SK-N-SH (cell line): ENCODE data around the gene EVL.

Source experiments
- CTCF ChIP-seq: fragments of 200-600 bp; sonication (generic); IDR thresholded peaks from 2 replicates; pipeline ENCODE4 v1.6.1; 2017; ENCODE audit warnings: antibody characterized with exemption, mild to moderate bottlenecking, moderate library complexity
- RCOR1 ChIP-seq: fragments of 150-350 bp; IDR thresholded peaks from 2 replicates; pipeline ENCODE4 v1.6.1; 2017; ENCODE audit warnings: antibody characterized with exemption, low read length

GRCh38 chr14:100147181-100147631 lies 82.0 kb downstream of the EVL start:
- TF ChIP-seq CTCF = no peak
- TF ChIP-seq RCOR1 = no peak
